HFFc6 (cell line): ENCODE results near the gene CFAP100. TPM values are rescaled to one million over a fixed set of nuclear protein-coding genes. Genes with fewer than 3 reads are reported as not detected.

Source experiments
- DNase-seq: peaks from one replicate; pipeline ENCODE4 v3.0.0-alpha.2; 2018
- H3K27ac Mint-ChIP-seq: 2 replicates; pipeline ENCODE4 v1.8.0; 2020; ENCODE audit warnings: mild to moderate bottlenecking, mixed read lengths
- H3K27me3 Mint-ChIP-seq: 2 replicates; pipeline ENCODE4 v1.8.0; 2021; ENCODE audit warnings: mild to moderate bottlenecking, moderate library complexity, mixed read lengths; ENCODE audit not compliant: insufficient read depth
- H3K36me3 Mint-ChIP-seq: 2 replicates; pipeline ENCODE4 v1.8.0; 2021; ENCODE audit warnings: low read depth, mixed read lengths
- H3K4me1 Mint-ChIP-seq: 2 replicates; pipeline ENCODE4 v1.8.0; 2020; ENCODE audit warnings: low read depth, mixed read lengths
- H3K4me3 Mint-ChIP-seq: 2 replicates; pipeline ENCODE4 v1.8.0; 2020; ENCODE audit warnings: mild to moderate bottlenecking, moderate library complexity, mixed read lengths
- H3K9me3 Mint-ChIP-seq: 2 replicates; pipeline ENCODE4 v1.8.0; 2020; ENCODE audit warnings: mild to moderate bottlenecking, mixed read lengths
- CTCF ChIP-seq: fragments of 200-600 bp; sonication (generic); IDR thresholded peaks from 2 replicates; pipeline ENCODE4 v1.5.0; 2021; ENCODE audit warnings: antibody characterized with exemption, mild to moderate bottlenecking
- total RNA-seq, 6 experiments: library from RNA; stranded (reverse); fragmentation: NEBNext Ultra II Directional; extraction: Animal tissue kit (Norgen Biotek cat#: 25700); gene quantifications; 2 replicates in 1 of 6; 3 replicates in 5 of 6; pipeline ENCODE4 v1.2.3, GENCODE V29; 2021

The CFAP100 gene
- total RNA-seq, 6 experiments from 2014 or later: not detected

DNA sequence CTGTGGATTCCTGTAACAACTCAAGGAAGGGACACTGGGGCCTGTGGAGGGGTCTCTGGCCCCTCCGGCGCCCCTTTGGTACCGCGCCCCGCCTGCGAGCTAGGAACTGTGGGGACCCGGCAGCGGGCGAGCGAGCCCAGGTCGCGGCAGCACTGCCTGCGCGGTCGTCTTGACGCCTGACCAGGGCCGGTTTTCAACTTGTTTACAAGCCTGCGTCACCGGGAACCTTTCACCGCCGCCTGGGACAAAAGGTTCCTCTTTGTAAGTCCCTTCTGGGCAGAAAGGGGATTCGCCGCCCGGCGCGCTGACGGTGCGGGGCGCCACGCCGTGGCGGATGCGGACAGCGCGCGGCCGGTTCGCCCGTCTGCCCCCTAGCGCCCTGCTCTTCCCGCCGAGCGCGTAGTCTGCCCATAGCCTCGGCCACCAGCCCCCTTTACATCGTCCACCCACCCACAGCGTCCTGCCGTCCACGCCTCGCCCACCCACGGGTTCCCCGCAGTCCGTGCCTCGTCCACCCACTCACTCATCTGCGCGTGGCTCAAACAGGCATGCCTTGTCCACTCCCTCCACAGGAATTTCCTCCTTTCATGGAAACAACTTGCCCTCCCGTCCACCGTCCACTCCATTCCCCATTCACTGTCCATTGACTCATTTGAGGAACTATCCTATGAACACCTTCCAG lies 5.5 kb upstream of the CFAP100 start:
- DNase-seq: peak; percentile 69
- H3K27me3 Mint-ChIP-seq: peaks cover 14% of the 10 kb centered on the region
- no peak overlapping the region for H3K27ac Mint-ChIP-seq

GRCh38 chr3:126389794-126390146 lies 4.9 kb upstream of the CFAP100 start:
- H3K36me3 Mint-ChIP-seq: no peaks in the 10 kb centered on the region
- peak overlapping the region; percentile 53 for H3K4me3 Mint-ChIP-seq

More for the DNA sequence above, 5.5 kb upstream of the CFAP100 start:
- H3K4me1 Mint-ChIP-seq: peaks cover 6% of the 10 kb centered on the region
- peaks cover 2% of the 10 kb centered on the region; the same call in 1 of the 2 replicates for H3K9me3 Mint-ChIP-seq
- peak overlapping the region; percentile 53 for H3K4me3 Mint-ChIP-seq
- peak; percentile 93 for TF ChIP-seq CTCF
- H3K36me3 Mint-ChIP-seq: no peaks in the 10 kb centered on the region

GRCh38 chr3:126390201-126390600 lies 4.5 kb upstream of the CFAP100 start:
- Mint-ChIP-seq H3K4me3 (no peak overlapping the region), H3K9me3 (no peaks in the 10 kb centered on the region), H3K27me3 (peaks cover 17% of the 10 kb centered on the region), H3K27ac (no peak overlapping the region; the same call in 1 of the 2 replicates), H3K4me1 (peaks cover 6% of the 10 kb centered on the region), H3K36me3 (no peaks in the 10 kb centered on the region)
- no peak for TF ChIP-seq CTCF
- no peak for DNase-seq

More at GRCh38 chr3:126389794-126390146, 4.9 kb upstream of the CFAP100 start:
- no peaks in the 10 kb centered on the region for H3K9me3 Mint-ChIP-seq
- H3K27me3 Mint-ChIP-seq: peaks cover 16% of the 10 kb centered on the region
- no peak for DNase-seq
- peaks cover 6% of the 10 kb centered on the region for H3K4me1 Mint-ChIP-seq
- no peak for TF ChIP-seq CTCF
- no peak overlapping the region for H3K27ac Mint-ChIP-seq

DNA sequence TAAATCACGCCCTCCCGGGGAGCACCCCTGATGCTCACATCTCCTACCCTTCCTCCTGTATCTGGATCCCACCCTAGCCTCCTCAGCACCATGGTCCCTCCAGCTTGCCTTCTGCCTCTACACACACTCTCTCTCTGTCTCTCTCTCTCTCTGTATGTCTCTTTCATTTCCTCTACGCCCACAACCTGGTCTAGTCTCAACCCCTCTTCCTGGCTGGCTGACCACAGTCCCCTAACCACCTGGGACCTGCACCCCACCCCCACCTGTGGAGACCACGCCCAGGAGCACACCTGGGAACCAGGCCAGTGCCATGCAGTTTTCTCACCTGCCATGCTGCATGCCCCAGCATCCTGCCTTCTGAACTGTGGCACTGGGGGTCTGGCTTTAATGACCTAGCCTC lies 4.0 kb upstream of the CFAP100 start:
- H3K36me3 Mint-ChIP-seq: no peaks in the 10 kb centered on the region
- H3K27me3 Mint-ChIP-seq: peaks cover 19% of the 10 kb centered on the region
- DNase-seq: no peak

DNA sequence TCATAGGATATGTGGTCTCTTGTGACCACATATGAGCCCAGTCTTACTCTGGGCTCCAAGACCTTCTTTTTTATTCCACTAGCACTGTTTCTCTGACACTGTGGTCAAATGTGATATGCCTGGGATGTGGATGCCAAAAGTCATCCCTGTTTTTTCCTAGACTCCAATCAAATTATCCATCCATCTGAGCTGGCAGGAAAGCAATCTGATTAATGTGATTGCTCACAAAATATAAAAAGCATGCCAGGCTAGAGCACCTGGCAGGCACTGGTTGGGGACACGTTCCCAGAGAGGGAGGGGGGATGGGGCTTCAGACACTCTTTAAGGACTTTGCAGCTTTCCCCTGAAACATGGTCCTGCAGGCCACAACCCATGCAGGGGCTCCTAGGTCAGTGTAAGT lies 3.1 kb upstream of the CFAP100 start:
- Mint-ChIP-seq H3K4me3 (no peak overlapping the region), H3K4me1 (peaks cover 6% of the 10 kb centered on the region), H3K9me3 (no peaks in the 10 kb centered on the region), H3K27me3 (peaks cover 28% of the 10 kb centered on the region), H3K36me3 (no peaks in the 10 kb centered on the region), H3K27ac (no peak overlapping the region)
- TF ChIP-seq CTCF: no peak
- no peak for DNase-seq

More for the DNA sequence above, 4.0 kb upstream of the CFAP100 start:
- Mint-ChIP-seq H3K4me1 (peaks cover 6% of the 10 kb centered on the region), H3K4me3 (no peak overlapping the region), H3K27ac (no peak overlapping the region), H3K9me3 (no peaks in the 10 kb centered on the region)
- no peak for TF ChIP-seq CTCF
